Choroid plexus epithelial cell (primary cell): ENCODE data around the gene CALCOCO1.

Experiments used
- DNase-seq: peaks from one replicate; pipeline ENCODE4 v3.0.0-alpha.2; 2010; ENCODE audit warnings: low read depth
- H3K4me3 ChIP-seq: 2 replicates; pipeline ENCODE4 v1.5.1; 2011; ENCODE audit warnings: low read depth, mild to moderate bottlenecking, control low read depth, low read length, moderate library complexity
- TF ChIP-seq, protein P1 (sequence below): conservative IDR thresholded peaks from 2 replicates; pipeline ENCODE4 v1.5.1; 2011; ENCODE audit warnings: low read depth, mild to moderate bottlenecking, control low read depth, inconsistent platforms, low read length, moderate library complexity

The CALCOCO1 gene

DNA sequence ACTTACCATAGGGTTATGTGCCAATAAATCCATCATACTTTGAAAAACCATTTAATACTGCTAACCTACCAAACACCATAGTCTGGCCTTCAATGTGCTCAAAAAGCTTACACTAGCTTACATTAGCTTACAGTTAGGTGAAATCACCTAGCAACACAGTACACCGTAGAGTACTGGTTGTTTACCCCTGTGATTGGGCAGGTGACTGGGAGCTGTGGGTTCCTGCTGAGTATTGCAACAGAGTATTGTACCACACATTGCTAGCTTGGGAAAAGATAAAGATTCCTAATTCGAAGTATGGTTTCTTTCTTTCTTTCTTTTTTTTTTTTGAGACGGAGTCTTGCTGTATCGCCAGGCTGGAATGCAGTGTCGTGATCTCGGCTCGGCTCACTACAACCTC lies 56.9 kb downstream of the CALCOCO1 start:
- peak; percentile 87 for DNase-seq
- TF ChIP-seq, protein P1, sequence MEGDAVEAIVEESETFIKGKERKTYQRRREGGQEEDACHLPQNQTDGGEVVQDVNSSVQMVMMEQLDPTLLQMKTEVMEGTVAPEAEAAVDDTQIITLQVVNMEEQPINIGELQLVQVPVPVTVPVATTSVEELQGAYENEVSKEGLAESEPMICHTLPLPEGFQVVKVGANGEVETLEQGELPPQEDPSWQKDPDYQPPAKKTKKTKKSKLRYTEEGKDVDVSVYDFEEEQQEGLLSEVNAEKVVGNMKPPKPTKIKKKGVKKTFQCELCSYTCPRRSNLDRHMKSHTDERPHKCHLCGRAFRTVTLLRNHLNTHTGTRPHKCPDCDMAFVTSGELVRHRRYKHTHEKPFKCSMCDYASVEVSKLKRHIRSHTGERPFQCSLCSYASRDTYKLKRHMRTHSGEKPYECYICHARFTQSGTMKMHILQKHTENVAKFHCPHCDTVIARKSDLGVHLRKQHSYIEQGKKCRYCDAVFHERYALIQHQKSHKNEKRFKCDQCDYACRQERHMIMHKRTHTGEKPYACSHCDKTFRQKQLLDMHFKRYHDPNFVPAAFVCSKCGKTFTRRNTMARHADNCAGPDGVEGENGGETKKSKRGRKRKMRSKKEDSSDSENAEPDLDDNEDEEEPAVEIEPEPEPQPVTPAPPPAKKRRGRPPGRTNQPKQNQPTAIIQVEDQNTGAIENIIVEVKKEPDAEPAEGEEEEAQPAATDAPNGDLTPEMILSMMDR = no peak

DNA sequence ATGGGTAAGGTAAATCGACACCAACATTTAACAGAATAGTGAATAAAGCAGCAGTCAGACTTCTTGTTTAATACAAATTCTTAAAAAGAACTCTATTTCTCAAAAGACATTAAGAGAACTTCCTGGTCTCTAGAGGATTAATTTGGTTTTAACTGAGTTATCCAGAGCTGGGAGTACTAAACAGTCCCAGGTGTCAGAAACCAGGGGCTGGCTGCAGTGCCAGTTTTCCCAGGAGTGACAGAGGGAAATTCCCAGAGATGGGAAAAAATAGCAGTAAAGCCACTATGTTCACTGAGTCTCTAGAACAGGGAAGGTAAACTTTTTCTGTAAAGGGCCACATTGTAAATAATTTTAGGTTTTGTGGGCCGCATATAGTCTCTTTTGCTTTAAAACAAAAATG lies 60.2 kb downstream of the CALCOCO1 start:
- no peak for DNase-seq
- H3K4me3 ChIP-seq = no peak overlapping the region
- TF ChIP-seq, protein P1 = no peak

More for the DNA sequence above, 56.9 kb downstream of the CALCOCO1 start:
- H3K4me3 ChIP-seq = no peak overlapping the region

DNA sequence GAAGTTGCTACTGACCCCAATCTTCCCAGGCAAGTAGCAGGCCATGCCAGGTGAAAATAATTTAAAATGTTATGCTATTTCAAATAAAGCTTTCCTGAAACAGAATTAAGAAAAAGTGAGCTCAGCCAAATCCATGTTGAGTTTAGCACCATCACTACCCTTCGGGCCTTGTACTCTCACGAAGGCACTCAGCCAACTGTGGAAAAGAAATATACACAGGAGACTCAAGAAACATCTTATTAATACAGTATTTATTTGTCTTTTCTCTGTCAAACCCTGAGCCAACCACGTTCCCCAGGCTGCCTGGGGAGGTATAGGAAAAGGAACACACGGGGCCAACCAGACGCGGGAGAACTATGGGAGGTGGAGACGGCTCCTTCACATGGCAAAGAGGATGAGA lies 62.3 kb downstream of the CALCOCO1 start:
- DNase-seq = no peak
- TF ChIP-seq, protein P1 = no peak
- H3K4me3 ChIP-seq = no peak overlapping the region

DNA sequence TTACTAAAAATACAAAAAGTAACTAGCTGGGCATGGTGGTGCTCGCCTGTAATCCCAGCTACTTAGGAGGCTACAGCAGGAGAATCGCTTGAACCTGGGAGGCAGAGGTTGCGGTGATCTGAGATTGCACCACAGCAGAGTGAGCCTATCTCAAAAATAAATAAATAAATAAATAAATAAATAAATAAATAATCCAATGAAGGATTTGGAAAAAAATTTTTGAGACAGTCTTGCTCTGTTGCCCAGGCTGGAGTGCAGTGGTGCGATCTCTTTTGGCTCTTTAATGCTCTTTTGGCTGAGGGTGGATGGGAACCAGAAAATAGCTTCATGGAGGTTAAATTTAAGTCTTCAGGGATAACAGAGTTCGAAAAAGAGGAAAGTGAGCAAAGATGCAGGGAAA lies 63.1 kb downstream of the CALCOCO1 start:
- DNase-seq = no peak
- TF ChIP-seq, protein P1 = no peak
- H3K4me3 ChIP-seq = no peak overlapping the region

DNA sequence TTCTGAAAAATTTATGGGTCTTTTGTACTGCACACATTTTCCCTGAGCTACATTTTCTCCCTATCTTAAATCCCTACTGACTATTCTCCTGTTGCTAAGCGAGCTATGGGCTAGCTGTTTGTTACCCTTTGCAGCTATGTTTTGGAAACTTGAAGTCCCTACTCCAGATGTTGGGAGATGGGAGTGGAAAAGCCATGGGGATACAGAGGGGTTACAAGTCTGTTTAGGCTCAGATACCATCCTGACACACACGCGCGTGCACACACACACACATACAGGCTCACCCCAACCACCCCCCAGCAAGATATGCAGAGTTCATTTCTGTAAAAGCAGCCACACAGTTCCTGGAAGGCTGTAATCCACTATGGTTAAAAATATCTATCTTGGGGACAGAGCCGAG lies 67.2 kb downstream of the CALCOCO1 start:
- no peak overlapping the region for H3K4me3 ChIP-seq
- TF ChIP-seq, protein P1 = no peak
- peak; percentile 24 for DNase-seq

DNA sequence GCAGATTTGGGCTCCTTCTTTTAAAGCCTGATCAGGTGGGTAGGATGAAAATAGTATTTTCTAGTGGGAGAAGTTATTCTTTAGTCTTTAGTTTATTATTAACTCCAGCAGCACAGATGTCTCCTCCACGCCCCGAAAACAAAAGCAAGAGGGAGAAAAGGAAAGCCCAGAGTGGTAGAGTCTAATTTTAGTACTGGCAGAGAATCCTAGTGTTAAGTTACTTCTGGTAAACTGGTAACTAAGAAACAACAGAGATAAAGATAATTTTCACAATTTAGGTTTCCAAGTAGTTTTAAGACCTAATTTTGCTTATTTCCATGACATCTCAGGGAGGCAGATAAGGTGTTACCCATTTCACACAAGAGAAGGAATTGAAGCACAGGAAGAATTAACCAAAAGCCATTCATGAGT lies 67.7 kb downstream of the CALCOCO1 start:
- TF ChIP-seq, protein P1 = no peak
- no peak overlapping the region for H3K4me3 ChIP-seq
- peak; percentile 52 for DNase-seq

DNA sequence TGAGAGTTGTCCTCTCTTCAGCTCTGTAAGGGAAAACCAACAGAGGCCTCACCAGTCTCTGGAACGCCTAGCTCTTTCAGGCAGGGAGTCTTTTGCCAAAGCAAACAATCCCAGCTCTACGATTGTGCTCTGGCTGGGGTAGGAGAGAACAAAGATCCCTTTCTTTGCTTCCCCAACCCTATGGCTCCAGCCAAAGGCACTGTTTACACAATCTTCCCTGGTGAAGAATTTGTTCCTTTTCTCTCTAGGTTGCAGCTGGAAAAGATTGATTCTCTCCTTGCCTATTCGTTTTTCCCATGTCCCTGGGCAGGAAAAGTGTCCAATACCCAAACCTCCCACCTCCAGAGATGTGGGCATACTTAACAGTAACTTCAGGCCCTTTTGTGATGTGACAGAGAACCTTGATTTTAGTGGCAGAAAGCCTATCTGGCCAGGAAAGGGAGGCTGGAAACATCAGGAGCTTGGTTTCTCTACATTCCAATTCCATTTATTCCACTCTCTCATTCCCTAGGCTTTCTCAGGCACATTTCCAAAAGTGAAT lies 68.2 kb downstream of the CALCOCO1 start:
- no peak overlapping the region for H3K4me3 ChIP-seq
- TF ChIP-seq, protein P1 = no peak
- peak; percentile 76 for DNase-seq
